Smooth muscle cell (in vitro differentiated cells): ENCODE measurements around the gene OTUB2. TPM values are rescaled to one million over a fixed set of nuclear protein-coding genes. Genes with fewer than 3 reads are reported as not detected.

ENCODE experiments used
- DNase-seq: peaks from one replicate; lab custom pipeline; 2025; ENCODE audit not compliant: unreplicated experiment; lab: John Stamatoyannopoulos, UW
- H2AFZ ChIP-seq: fragments of 200-600 bp; sonication (generic); 2 replicates; pipeline ENCODE4 v1.6.0; 2016; ENCODE audit warnings: antibody characterized with exemption, low read depth, mild to moderate bottlenecking
- H3F3A ChIP-seq: fragments of 200-600 bp; sonication (generic); 2 replicates; pipeline ENCODE4 v1.6.0; 2017; ENCODE audit warnings: antibody characterized with exemption, low read depth
- H3K27ac ChIP-seq: fragments of 200-600 bp; sonication (generic); 2 replicates; pipeline ENCODE4 v1.5.1; 2016; ENCODE audit warnings: low read depth, mild to moderate bottlenecking
- H3K27me3 ChIP-seq: fragments of 200-600 bp; sonication (generic); 2 replicates; pipeline ENCODE4 v1.6.1; 2016; ENCODE audit warnings: low read depth, mild to moderate bottlenecking
- H3K36me3 ChIP-seq: fragments of 200-600 bp; sonication (generic); 2 replicates; pipeline ENCODE4 v1.5.1; 2016; ENCODE audit warnings: low read depth
- H3K4me1 ChIP-seq: fragments of 200-600 bp; sonication (generic); 2 replicates; pipeline ENCODE4 v1.5.1; 2016; ENCODE audit warnings: low read depth
- H3K4me2 ChIP-seq: fragments of 200-600 bp; sonication (generic); 2 replicates; pipeline ENCODE4 v1.6.0; 2016; ENCODE audit warnings: mild to moderate bottlenecking
- H3K4me3 ChIP-seq: fragments of 200-600 bp; sonication (generic); 2 replicates; pipeline ENCODE4 v1.5.1; 2016; ENCODE audit warnings: mild to moderate bottlenecking
- H3K79me2 ChIP-seq: fragments of 200-600 bp; sonication (generic); 2 replicates; pipeline ENCODE4 v1.6.0; 2016; ENCODE audit warnings: low read depth, mild to moderate bottlenecking
- H3K9ac ChIP-seq: fragments of 200-600 bp; sonication (generic); 2 replicates; pipeline ENCODE4 v1.6.0; 2016; ENCODE audit warnings: low read depth
- H3K9me3 ChIP-seq: fragments of 200-600 bp; sonication (generic); replicated peaks from 2 replicates; pipeline ENCODE4 v1.5.1; 2016; ENCODE audit warnings: low read depth
- H4K20me1 ChIP-seq: fragments of 200-600 bp; sonication (generic); 2 replicates; pipeline ENCODE4 v1.6.0; 2016; ENCODE audit warnings: low read depth
- WGBS: methylation state at CpG from one replicate; pipeline ENCODE4 v1.1.7; 2016; ENCODE audit warnings: low lambda C conversion rate; 5-methylcytosine and 5-hydroxymethylcytosine counted together
- polyA plus RNA-seq: library from polyadenylated mRNA; unstranded; fragments of >200 nt; fragmentation: Nextera tagmentation; extraction: Ambion mirVana; gene quantifications from 2 replicates; pipeline ENCODE4 v1.2.1, GENCODE V29; 2016
- total RNA-seq: library from RNA; depleted of rRNA; stranded (reverse); fragments of >200 nt; gene quantifications from 2 replicates; pipeline ENCODE4 v1.2.3, GENCODE V29; 2014
- TF ChIP-seq, protein P1 (sequence below): fragments of 200-600 bp; sonication (generic); IDR thresholded peaks from 2 replicates; pipeline ENCODE4 v1.5.1; 2017; ENCODE audit warnings: borderline replicate concordance, mild to moderate bottlenecking, antibody characterized with exemption; ENCODE audit not compliant: insufficient read depth, poor library complexity, severe bottlenecking

OTUB2 gene
- total and polyA plus RNA-seq, 2 experiments from 2014 or later, result 4.0 to 5.1 TPM

DNA sequence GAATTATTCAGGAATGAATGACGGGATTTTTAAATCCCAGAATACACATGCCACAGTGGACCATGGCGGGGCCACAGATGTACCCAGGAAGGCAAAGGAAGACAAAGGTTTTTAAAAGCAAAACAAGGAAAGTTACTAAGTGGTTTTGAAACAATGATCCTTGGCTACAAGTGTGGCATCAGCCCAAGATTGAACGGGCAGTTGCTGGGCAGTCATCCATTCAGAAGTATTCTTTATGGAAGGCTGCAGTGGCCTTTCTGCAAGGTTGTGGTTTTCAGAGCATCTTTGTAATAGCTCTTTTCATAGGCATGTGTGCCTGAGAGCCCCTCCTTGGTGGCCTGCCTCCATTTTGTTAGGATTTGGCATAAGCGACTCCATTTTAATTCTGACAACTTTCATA is 71.0 kb downstream of the OTUB2 start:
- Histone ChIP-seq H3F3A (no peaks in the 10 kb centered on the region), H3K27me3 (no peaks in the 10 kb centered on the region), H3K4me3 (no peak overlapping the region), H3K36me3 (no peaks in the 10 kb centered on the region), H4K20me1 (peaks cover 5% of the 10 kb centered on the region), H3K9ac (no peak overlapping the region), H3K79me2 (no peaks in the 10 kb centered on the region), H3K4me1 (no peaks in the 10 kb centered on the region), H3K27ac (no peak overlapping the region), H3K9me3 (no peaks in the 10 kb centered on the region), H2AFZ (no peak overlapping the region), H3K4me2 (no peak overlapping the region)
- no peak for DNase-seq
- TF ChIP-seq, protein P1, sequence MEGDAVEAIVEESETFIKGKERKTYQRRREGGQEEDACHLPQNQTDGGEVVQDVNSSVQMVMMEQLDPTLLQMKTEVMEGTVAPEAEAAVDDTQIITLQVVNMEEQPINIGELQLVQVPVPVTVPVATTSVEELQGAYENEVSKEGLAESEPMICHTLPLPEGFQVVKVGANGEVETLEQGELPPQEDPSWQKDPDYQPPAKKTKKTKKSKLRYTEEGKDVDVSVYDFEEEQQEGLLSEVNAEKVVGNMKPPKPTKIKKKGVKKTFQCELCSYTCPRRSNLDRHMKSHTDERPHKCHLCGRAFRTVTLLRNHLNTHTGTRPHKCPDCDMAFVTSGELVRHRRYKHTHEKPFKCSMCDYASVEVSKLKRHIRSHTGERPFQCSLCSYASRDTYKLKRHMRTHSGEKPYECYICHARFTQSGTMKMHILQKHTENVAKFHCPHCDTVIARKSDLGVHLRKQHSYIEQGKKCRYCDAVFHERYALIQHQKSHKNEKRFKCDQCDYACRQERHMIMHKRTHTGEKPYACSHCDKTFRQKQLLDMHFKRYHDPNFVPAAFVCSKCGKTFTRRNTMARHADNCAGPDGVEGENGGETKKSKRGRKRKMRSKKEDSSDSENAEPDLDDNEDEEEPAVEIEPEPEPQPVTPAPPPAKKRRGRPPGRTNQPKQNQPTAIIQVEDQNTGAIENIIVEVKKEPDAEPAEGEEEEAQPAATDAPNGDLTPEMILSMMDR, result no peak
- 95% methylated on average over 4 of the region's 4 CpGs for WGBS

Other genes starting within 250 kb of the OTUB2 start
- gene PRIMA1, start 237.9 kb upstream of the OTUB2 start, total RNA-seq, result 0.18 TPM in 1 of 2 replicates, not detected in the other
- gene PRIMA1, start 237.9 kb upstream of the OTUB2 start, polyA plus RNA-seq, result not detected in 2 replicates
- not detected in 2 replicates for gene FAM181A, start 99.0 kb upstream of the OTUB2 start, total RNA-seq
- gene FAM181A, start 99.0 kb upstream of the OTUB2 start, polyA plus RNA-seq, result not detected in 2 replicates
- gene ASB2, start 49.8 kb upstream of the OTUB2 start, total RNA-seq, result 0.99 and 6.5 TPM in 2 replicates
- gene ASB2, start 49.8 kb upstream of the OTUB2 start, polyA plus RNA-seq, result 0.30 TPM in 1 of 2 replicates, not detected in the other
- not detected in 2 replicates for gene CCDC197, start 29.0 kb upstream of the OTUB2 start, total RNA-seq
- not detected in 2 replicates for gene CCDC197, start 29.0 kb upstream of the OTUB2 start, polyA plus RNA-seq
- gene DDX24, start 54.9 kb downstream of the OTUB2 start, total RNA-seq, result 117 and 151 TPM in 2 replicates
- 118 and 127 TPM in 2 replicates for gene DDX24, start 54.9 kb downstream of the OTUB2 start, polyA plus RNA-seq
- 2.9 and 14.7 TPM in 2 replicates for gene IFI27L1, start 55.0 kb downstream of the OTUB2 start, total RNA-seq
- gene IFI27L1, start 55.0 kb downstream of the OTUB2 start, polyA plus RNA-seq, result 38.0 and 38.2 TPM in 2 replicates
- gene IFI27, start 84.4 kb downstream of the OTUB2 start, total RNA-seq, result 0.13 and 0.40 TPM in 2 replicates
- gene IFI27, start 84.4 kb downstream of the OTUB2 start, polyA plus RNA-seq, result 3.1 TPM in 2 replicates
- 73.8 and 96.0 TPM in 2 replicates for gene IFI27L2, start 103.3 kb downstream of the OTUB2 start, total RNA-seq
- gene IFI27L2, start 103.3 kb downstream of the OTUB2 start, polyA plus RNA-seq, result 135 and 162 TPM in 2 replicates
- gene PPP4R4, start 148.0 kb downstream of the OTUB2 start, total RNA-seq, result 0.27 and 0.40 TPM in 2 replicates
- gene PPP4R4, start 148.0 kb downstream of the OTUB2 start, polyA plus RNA-seq, result 0.27 and 0.38 TPM in 2 replicates